Hematopoietic multipotent progenitor cell treated with erythropoietin and hydrocortisone succinate and interleukin-3 and kit ligand, for 15 days (in vitro differentiated cells): ENCODE results near the gene THBS3.
A peak's percentile ranks its signal among the peaks of the same experiment; 100 is the strongest.
"Not testable (repeated sequence)": the region's sequence is repeated elsewhere in the genome, so short reads cannot be mapped to it uniquely, and the experiment has no call there.

Experiments used
- DNase-seq: peaks from one replicate; pipeline ENCODE4 v3.0.0-alpha.2; 2015; ENCODE audit warnings: low spot score

Gene THBS3

GRCh38 chr1:155174324-155175280 is 33.1 kb downstream of the THBS3 start:
- DNase-seq: no peak

- no peak for DNase-seq
Measured at GRCh38 chr1:155173478-155174323, 34.0 kb downstream of the THBS3 start, which contains the start of gene TRIM46. TRIM46 (plus strand) TSS chr1:155173849; CDS start chr1:155173967, 118 bp downstream.

- DNase-seq: peak; percentile 97
Measured at GRCh38 chr1:155172732-155173477, 34.8 kb downstream of the THBS3 start, which contains the start of gene KRTCAP2. KRTCAP2 (minus strand) TSS chr1:155173304; CDS start chr1:155173224, 80 bp downstream.

- no peak for DNase-seq
Measured at GRCh38 chr1:155171836-155172731, 35.6 kb downstream of the THBS3 start.

DNA sequence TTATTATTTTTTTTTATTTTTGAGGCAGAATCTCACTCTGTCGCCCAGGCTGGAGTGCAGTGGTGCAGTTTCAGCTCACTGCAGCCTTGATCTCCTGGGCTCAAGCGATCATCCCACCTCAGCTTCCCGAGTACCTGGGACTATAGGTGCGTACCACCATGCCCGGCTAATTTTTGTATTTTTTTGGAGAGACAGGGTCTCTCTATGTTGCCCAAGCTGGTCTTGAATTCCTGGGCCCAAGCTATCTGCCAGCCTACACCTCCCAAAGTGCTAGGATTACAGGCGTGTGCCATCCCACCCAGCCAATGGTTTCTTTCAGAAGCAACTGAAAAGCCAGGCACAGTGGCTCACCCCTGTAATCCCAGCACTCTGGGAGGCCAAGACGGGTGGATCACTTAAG is 36.9 kb downstream of the THBS3 start:
- DNase-seq: no peak

DNA sequence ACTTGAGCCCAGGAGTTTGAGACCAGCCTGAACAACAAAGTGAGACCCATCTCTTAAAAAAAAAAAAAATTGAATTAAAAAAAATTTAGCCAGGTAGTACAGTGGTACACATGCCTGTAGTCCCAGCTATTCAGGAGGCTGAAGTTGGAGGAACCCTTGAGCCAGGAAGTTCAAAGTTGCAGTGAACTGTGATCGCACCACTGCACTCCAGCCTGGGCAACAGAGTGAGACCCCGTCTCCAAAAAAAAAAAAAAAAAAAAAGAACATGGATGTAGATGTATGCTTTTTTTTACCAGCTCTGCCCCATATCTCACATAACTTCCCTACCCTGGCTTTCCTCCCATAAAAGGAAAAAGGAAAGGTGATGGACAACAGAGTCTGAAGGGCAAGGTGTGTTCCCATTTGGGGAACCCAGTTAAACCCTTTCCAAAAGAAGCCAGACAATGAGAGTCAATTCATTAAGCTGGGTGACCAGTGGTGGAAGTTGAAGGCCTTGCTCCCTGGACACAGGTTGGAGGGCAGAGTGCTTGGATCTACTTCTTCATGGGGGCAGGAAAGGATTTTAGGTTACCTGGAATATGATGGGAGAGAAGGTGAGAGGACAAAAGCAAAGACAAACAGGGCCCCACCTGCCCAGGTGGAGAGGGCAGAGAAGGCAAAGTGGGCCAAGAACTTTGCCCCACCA is 37.5 kb downstream of the THBS3 start:
- no peak for DNase-seq

DNA sequence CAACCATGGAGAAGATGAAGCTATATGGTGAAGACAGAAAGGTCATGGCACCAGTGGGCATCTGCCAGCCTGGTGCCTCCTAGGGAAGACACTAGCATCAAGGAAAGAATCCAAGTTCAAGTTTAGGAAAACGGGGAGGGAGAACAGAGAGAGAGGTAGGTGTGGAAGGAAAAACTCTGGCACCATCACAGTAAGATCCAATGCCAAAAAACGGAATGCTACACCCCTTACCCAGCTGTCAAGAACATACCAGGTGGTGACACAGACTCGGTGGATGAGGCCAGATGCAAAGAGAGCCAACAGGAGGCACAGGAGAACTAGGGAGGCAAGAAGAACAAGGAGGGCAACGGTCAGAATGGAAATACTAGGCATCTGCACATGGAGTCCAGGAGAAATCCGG is 38.2 kb downstream of the THBS3 start:
- DNase-seq: no peak

- DNase-seq: no peak
Measured at GRCh38 chr1:155168456-155169210, 39.1 kb downstream of the THBS3 start.

DNA sequence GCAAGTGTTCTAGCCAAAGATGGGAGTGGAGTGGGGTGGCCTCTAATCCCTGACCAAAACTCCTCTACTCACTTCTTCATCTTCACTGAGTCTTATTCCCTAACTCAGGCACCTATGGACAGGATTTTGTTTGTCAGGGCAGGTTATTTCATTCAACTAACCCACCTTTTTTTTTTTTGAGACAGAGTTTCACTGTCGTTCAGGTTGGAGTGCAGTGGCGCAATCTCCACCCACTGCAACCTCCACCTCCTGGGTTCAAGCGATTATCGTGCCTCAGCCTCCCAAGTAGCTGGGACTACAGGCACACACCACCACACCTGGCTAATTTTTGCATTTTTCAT is 39.6 kb downstream of the THBS3 start:
- DNase-seq: not testable (repeated sequence)

DNA sequence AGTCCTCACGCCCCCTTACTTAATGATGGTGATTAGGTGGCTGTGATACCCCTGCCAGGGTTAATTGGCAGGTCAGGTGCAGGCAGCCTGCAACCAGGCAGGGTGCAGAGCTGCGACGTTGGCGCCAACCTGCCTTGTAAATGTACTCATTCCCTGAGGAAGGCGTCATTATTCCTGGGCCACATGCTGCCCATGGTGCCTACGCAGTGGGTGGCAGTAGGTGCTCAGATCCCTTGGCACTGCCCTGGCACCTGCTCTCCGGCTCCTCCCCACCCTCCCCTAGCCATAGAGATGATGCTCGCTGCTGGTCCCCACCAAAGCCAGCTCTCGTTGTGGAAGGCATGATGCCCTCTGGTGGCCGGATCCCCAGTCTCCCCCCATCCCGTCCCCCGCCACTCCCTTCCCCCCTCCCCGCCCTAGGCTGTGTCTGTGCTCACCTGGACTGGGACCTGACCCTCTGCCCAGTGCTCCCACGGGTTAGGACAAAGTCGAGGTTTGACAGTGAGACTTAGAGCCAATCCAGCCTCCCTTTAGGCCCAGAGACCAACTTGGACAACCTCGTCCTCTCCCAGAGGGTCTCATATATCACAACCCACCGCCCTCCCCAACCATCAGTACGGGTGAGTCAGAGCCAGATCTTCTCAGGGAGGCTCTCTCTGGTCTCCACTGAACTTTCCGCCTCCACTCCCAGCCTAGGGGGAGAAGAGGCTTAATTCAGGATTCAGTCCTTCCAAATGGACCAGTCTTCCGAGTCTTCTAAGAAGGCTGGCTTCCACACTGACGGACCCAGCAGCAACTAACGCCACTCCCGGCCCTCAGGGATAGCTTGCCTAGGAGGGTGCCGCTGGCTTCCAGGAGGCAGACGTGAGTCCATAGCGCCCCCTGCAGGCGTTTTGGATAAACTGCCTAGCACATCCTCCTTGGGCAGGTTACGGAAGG is 40.3 kb downstream of the THBS3 start:
- peak; percentile 90 for DNase-seq

DNA sequence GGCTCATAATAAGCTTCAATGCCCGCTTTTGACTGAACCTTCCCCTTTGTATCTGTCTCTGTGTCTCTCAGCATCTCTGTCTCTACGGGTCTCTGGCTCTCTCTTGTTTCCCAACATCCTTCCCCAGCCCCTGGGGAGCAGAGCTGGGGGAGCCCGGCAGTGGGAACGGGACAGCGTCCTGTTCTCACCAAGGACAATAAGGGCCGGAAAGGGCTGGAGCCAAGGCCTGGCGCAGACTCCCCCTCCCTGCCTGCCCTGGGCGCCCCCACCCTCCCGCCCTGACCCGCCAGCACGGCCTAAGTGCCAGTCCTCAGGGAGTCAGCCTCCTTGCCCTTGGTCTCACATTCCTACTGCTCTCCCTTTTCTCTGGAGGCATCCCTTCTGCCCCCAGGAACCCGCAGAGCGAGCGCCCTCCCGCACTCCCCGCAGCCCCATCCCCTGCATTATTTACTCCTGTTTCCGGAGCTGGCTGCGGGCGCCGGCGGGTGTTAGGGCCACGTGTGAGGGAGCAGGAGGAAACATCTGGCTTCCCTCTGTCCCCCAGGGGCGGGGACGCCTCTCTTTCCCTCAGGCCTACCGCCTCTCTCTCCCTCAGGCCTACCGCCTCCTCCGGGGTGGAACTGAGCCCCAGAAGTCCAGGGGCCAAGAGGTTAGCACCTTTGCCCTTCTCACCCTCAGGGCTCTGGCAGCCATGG is 41.1 kb downstream of the THBS3 start:
- no peak for DNase-seq

DNA sequence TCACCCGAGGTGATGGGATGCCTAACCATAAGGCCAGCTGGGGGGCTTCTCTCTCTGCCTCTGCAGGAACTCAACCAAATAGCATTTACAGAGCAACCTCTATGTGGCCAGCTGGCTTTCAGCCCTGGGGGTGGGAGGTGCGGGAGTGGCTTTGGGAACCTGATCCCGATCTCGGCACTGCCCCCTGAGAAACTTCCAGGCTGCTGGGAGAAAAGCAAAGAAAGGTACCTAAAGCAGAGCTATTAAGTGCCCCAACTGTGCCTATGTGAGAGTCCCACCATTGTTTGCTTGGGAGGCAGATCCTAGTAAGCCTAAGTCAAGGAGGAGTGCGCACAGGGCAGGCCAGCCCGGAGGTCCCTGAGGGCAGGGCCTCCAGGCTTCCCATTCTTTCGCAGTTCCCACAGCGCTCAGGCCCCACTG is 41.6 kb downstream of the THBS3 start:
- DNase-seq: no peak

DNA sequence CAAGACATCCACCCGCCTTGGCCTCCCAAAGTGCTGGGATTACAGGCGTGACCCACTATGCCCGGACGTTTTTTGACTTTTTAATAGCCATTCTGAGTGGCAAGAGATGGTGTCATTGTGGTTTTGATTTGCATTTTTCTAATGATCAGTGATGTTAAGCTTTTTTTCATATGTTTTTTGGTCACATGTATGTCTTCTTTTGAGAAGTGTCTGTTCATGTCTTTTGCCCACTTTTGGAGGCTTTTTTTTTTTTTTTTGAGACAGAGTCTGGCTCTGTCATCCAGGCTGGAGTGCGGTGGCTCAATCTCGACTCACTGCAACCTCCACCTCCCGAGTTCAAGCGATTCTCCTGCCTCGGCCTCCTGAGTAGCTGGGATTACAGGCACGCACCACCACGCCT is 43.1 kb downstream of the THBS3 start:
- DNase-seq: not testable (repeated sequence)

GRCh38 chr1:155163785-155164184 is 43.9 kb downstream of the THBS3 start:
- DNase-seq: not testable (repeated sequence)

DNA sequence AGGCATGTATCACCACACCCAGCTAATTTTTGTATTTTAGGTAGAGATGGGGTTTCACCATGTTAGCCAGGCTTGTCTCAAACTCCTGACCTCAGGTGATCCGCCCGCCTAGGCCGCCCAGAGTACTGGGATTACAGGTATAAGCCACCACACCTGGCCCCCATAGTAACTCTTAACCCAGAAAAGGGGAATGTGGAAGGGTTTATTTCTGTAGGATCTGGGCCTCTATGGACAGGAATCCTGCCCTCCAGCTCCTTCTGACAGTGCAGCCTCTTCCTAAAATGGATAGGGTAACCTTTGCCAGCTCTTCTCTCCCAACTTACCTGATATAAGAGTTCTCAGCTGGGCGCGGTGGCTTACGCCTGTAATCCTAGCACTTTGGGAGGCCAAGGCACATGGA is 45.1 kb downstream of the THBS3 start:
- DNase-seq: not testable (repeated sequence)

DNA sequence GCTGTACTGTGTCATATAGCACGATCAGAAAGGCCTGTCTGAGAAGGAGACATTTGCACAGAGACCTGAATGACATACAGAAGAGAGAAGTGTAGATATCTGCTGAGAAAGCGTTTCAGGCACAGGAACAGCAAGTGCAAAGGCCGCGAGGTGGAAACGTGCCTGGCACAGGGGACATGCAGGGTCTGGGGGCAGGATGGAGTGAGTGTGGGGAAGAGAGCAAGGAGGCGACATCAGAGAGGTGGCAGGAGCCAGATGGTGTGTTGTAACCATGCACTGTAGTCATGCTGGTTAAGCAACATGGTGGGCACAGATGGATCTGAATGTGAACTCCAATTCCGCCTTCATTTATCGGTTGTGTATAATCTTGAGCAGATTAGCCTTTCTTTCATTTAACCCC is 47.6 kb downstream of the THBS3 start:
- no peak for DNase-seq

DNA sequence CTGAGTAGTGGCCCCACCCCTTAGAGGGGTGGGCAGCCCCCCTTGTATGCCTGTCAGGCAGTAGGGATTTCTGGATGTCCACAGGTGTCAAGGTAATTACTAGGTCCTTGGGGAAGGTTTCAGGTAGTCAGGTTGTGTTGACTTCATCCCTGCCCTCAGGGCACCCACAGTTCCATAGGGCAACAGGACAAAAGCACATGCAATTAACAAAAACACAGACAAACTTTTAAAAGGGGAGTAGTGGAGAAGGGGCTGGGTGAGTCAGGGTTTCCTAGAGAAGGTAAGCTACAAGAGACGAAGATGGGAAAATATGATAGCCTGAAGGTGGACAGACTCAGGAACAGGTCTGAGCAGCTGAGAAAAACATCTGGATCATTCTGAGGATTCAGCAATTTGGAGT is 48.7 kb downstream of the THBS3 start:
- no peak for DNase-seq
